HUES6 (cell line): ENCODE results near the gene CELSR1.

Experiments
- H3K27ac ChIP-seq: 2 replicates; pipeline ENCODE4 v1.7.0; 2013; ENCODE audit warnings: low read depth, mild to moderate bottlenecking, low read length, inconsistent platforms
- H3K27me3 ChIP-seq: 2 replicates; pipeline ENCODE4 v1.6.1; 2013; ENCODE audit warnings: low read length; ENCODE audit not compliant: control insufficient read depth, insufficient read depth
- H3K36me3 ChIP-seq: 2 replicates; pipeline ENCODE4 v1.6.1; 2013; ENCODE audit warnings: low read length; ENCODE audit not compliant: control insufficient read depth, insufficient read depth
- H3K4me1 ChIP-seq: 2 replicates; pipeline ENCODE4 v1.6.1; 2013; ENCODE audit warnings: low read length; ENCODE audit not compliant: control insufficient read depth, insufficient read depth
- H3K4me3 ChIP-seq: 2 replicates; pipeline ENCODE4 v1.5.1; 2013; ENCODE audit warnings: low read depth, low read length
- H3K9ac ChIP-seq: one replicate; pipeline ENCODE4 v1.6.1; 2013; ENCODE audit warnings: mild to moderate bottlenecking, low read length
- H3K9me3 ChIP-seq: 2 replicates; pipeline ENCODE4 v1.6.1; 2013; ENCODE audit warnings: low read depth, low read length; ENCODE audit not compliant: control insufficient read depth, insufficient read depth

The CELSR1 gene

GRCh38 chr22:46363611-46364321 lies 173.7 kb downstream of the CELSR1 start:
- Histone ChIP-seq H3K9ac (no peak overlapping the region), H3K36me3 (peaks cover 15% of the 10 kb centered on the region), H3K4me3 (no peak overlapping the region), H3K27me3 (no peaks in the 10 kb centered on the region), H3K9me3 (no peaks in the 10 kb centered on the region), H3K27ac (no peak overlapping the region), H3K4me1 (peaks cover 8% of the 10 kb centered on the region; the same call in 1 of the 2 replicates)

GRCh38 chr22:46362934-46363515 lies 174.4 kb downstream of the CELSR1 start:
- Histone ChIP-seq H3K4me1 (peaks cover 7% of the 10 kb centered on the region; the same call in 1 of the 2 replicates), H3K9me3 (no peaks in the 10 kb centered on the region), H3K4me3 (no peak overlapping the region), H3K36me3 (peaks cover 22% of the 10 kb centered on the region), H3K9ac (no peak overlapping the region), H3K27me3 (no peaks in the 10 kb centered on the region), H3K27ac (no peak overlapping the region)

- Histone ChIP-seq H3K4me1 (peaks cover 4% of the 10 kb centered on the region; the same call in 1 of the 2 replicates), H3K36me3 (peaks cover 27% of the 10 kb centered on the region), H3K27me3 (no peaks in the 10 kb centered on the region), H3K4me3 (no peak overlapping the region), H3K27ac (no peak overlapping the region), H3K9ac (no peak overlapping the region), H3K9me3 (no peaks in the 10 kb centered on the region)
Measured at GRCh38 chr22:46362203-46362933, 175.1 kb downstream of the CELSR1 start.

GRCh38 chr22:46361826-46362202 lies 175.6 kb downstream of the CELSR1 start:
- H3K4me1 ChIP-seq: no peaks in the 10 kb centered on the region; the same call in 1 of the 2 replicates
- no peak overlapping the region for H3K9ac ChIP-seq
- H3K4me3 ChIP-seq: no peak overlapping the region

GRCh38 chr22:46360891-46361290 lies 176.5 kb downstream of the CELSR1 start:
- Histone ChIP-seq H3K36me3 (peaks cover 42% of the 10 kb centered on the region), H3K4me1 (no peaks in the 10 kb centered on the region), H3K27me3 (no peaks in the 10 kb centered on the region)

More at GRCh38 chr22:46361826-46362202, 175.6 kb downstream of the CELSR1 start:
- Histone ChIP-seq H3K9me3 (no peaks in the 10 kb centered on the region), H3K27me3 (no peaks in the 10 kb centered on the region), H3K36me3 (peaks cover 32% of the 10 kb centered on the region), H3K27ac (no peak overlapping the region)

GRCh38 chr22:46360097-46360496 lies 177.3 kb downstream of the CELSR1 start:
- no peak overlapping the region for H3K9ac ChIP-seq
- H3K27ac ChIP-seq: no peak overlapping the region
- no peaks in the 10 kb centered on the region for H3K9me3 ChIP-seq
- no peaks in the 10 kb centered on the region for H3K4me1 ChIP-seq
- H3K36me3 ChIP-seq: peaks cover 46% of the 10 kb centered on the region
- H3K4me3 ChIP-seq: no peak overlapping the region
- no peaks in the 10 kb centered on the region for H3K27me3 ChIP-seq

More at GRCh38 chr22:46360891-46361290, 176.5 kb downstream of the CELSR1 start:
- Histone ChIP-seq H3K27ac (no peak overlapping the region), H3K9me3 (no peaks in the 10 kb centered on the region), H3K9ac (no peak overlapping the region), H3K4me3 (no peak overlapping the region)

GRCh38 chr22:46359362-46359761 lies 178.1 kb downstream of the CELSR1 start:
- Histone ChIP-seq H3K9me3 (no peaks in the 10 kb centered on the region), H3K36me3 (peaks cover 46% of the 10 kb centered on the region), H3K4me3 (no peak overlapping the region), H3K27me3 (no peaks in the 10 kb centered on the region), H3K4me1 (no peaks in the 10 kb centered on the region), H3K27ac (no peak overlapping the region), H3K9ac (no peak overlapping the region)

- H3K9me3 ChIP-seq: no peaks in the 10 kb centered on the region
- H3K36me3 ChIP-seq: peaks cover 52% of the 10 kb centered on the region
- no peak overlapping the region for H3K4me3 ChIP-seq
- no peaks in the 10 kb centered on the region for H3K4me1 ChIP-seq
- H3K9ac ChIP-seq: no peak overlapping the region
- H3K27me3 ChIP-seq: no peaks in the 10 kb centered on the region
- no peak overlapping the region for H3K27ac ChIP-seq
Measured at GRCh38 chr22:46358766-46359165, 178.7 kb downstream of the CELSR1 start.

GRCh38 chr22:46357711-46358520 lies 179.5 kb downstream of the CELSR1 start:
- no peaks in the 10 kb centered on the region for H3K27me3 ChIP-seq
- no peaks in the 10 kb centered on the region for H3K4me1 ChIP-seq
- no peak overlapping the region for H3K27ac ChIP-seq
- no peaks in the 10 kb centered on the region for H3K9me3 ChIP-seq
- peaks cover 60% of the 10 kb centered on the region for H3K36me3 ChIP-seq
- H3K4me3 ChIP-seq: no peak overlapping the region
- H3K9ac ChIP-seq: no peak overlapping the region

- no peaks in the 10 kb centered on the region for H3K27me3 ChIP-seq
- H3K9me3 ChIP-seq: no peaks in the 10 kb centered on the region
- H3K27ac ChIP-seq: no peak overlapping the region
- no peak overlapping the region for H3K4me3 ChIP-seq
- H3K36me3 ChIP-seq: peaks cover 72% of the 10 kb centered on the region
- H3K4me1 ChIP-seq: no peaks in the 10 kb centered on the region
- no peak overlapping the region for H3K9ac ChIP-seq
Measured at GRCh38 chr22:46356496-46357480, 180.6 kb downstream of the CELSR1 start.
